GM23248 (cell line): ENCODE results near the gene TBC1D8. TPM values are rescaled to one million over a fixed set of nuclear protein-coding genes. Genes with fewer than 3 reads are reported as not detected.

Source experiments
- DNase-seq: peaks from one replicate; pipeline ENCODE4 v3.0.0-alpha.2; 2015
- H2AFZ ChIP-seq: fragments of 200-600 bp; sonication (generic); 2 replicates; pipeline ENCODE4 v1.6.1; 2016; ENCODE audit warnings: antibody characterized with exemption
- H3F3A ChIP-seq: fragments of 200-600 bp; sonication (generic); 2 replicates; pipeline ENCODE4 v1.6.1; 2016; ENCODE audit warnings: mild to moderate bottlenecking, antibody characterized with exemption, mixed run types; ENCODE audit not compliant: insufficient read depth
- H3K27ac ChIP-seq: fragments of 200-600 bp; sonication (generic); 2 replicates; pipeline ENCODE4 v1.5.1; 2016; ENCODE audit warnings: mild to moderate bottlenecking
- H3K27me3 ChIP-seq: fragments of 200-600 bp; sonication (generic); replicated peaks from 2 replicates; pipeline ENCODE4 v1.6.1; 2016; ENCODE audit warnings: mild to moderate bottlenecking; ENCODE audit not compliant: insufficient read depth
- H3K36me3 ChIP-seq: fragments of 200-600 bp; sonication (generic); 2 replicates; pipeline ENCODE4 v1.6.1; 2016; ENCODE audit warnings: low read depth, mild to moderate bottlenecking
- H3K4me1 ChIP-seq: fragments of 200-600 bp; sonication (generic); 2 replicates; pipeline ENCODE4 v1.6.1; 2016; ENCODE audit warnings: mild to moderate bottlenecking; ENCODE audit not compliant: insufficient read depth
- H3K4me2 ChIP-seq: fragments of 200-600 bp; sonication (generic); one replicate; pipeline ENCODE4 v1.6.1; 2016; ENCODE audit warnings: mild to moderate bottlenecking; ENCODE audit not compliant: unreplicated experiment
- H3K4me3 ChIP-seq: fragments of 200-600 bp; sonication (generic); 2 replicates; pipeline ENCODE4 v1.5.1; 2016; ENCODE audit warnings: mild to moderate bottlenecking
- H3K79me2 ChIP-seq: fragments of 200-600 bp; sonication (generic); 2 replicates; pipeline ENCODE4 v1.6.1; 2016; ENCODE audit warnings: mild to moderate bottlenecking; ENCODE audit not compliant: insufficient read depth
- H3K9ac ChIP-seq: fragments of 200-600 bp; sonication (generic); 2 replicates; pipeline ENCODE4 v1.6.1; 2016; ENCODE audit warnings: mild to moderate bottlenecking
- H3K9me2 ChIP-seq: fragments of 200-600 bp; sonication (generic); 2 replicates; pipeline ENCODE4 v1.6.1; 2016; ENCODE audit warnings: mixed run types, mild to moderate bottlenecking, moderate library complexity; ENCODE audit not compliant: insufficient read depth
- H3K9me3 ChIP-seq: fragments of 200-600 bp; sonication (generic); one replicate; pipeline ENCODE4 v1.6.1; 2017; ENCODE audit warnings: low read depth
- H4K20me1 ChIP-seq: fragments of 200-600 bp; sonication (generic); 2 replicates; pipeline ENCODE4 v1.6.0; 2016; ENCODE audit not compliant: insufficient read depth
- EZH2 ChIP-seq: fragments of 200-600 bp; sonication (generic); IDR thresholded peaks from 2 replicates; pipeline ENCODE4 v1.6.1; 2018; ENCODE audit warnings: antibody characterized with exemption, mild to moderate bottlenecking; ENCODE audit not compliant: insufficient read depth, poor library complexity, severe bottlenecking
- EZH2phosphoT487 ChIP-seq: fragments of 200-600 bp; sonication (generic); IDR thresholded peaks from 2 replicates; pipeline ENCODE4 v1.6.1; 2018; ENCODE audit warnings: antibody characterized with exemption, moderate library complexity, mild to moderate bottlenecking, low read depth; ENCODE audit not compliant: insufficient read depth
- WGBS, 2 experiments: methylation state at CpG; one replicate each; pipeline ENCODE4 v1.1.6; 2015 to 2017; ENCODE audit warnings: low lambda C conversion rate in 2 of 2, low coverage in 1 of 2; ENCODE audit errors: missing lambda C conversion rate in 2 of 2; 5-methylcytosine and 5-hydroxymethylcytosine counted together
- in situ Hi-C: fragments of 300-500 bp; cut with MboI; formaldehyde crosslinking; loops from 2 replicates; pipeline ENCODE4 v1.15.0; 2020
- polyA plus RNA-seq: library from polyadenylated mRNA; unstranded; fragments of >200 nt; fragmentation: Nextera tagmentation; extraction: Ambion mirVana; gene quantifications from 2 replicates; pipeline ENCODE4 v1.2.1, GENCODE V29; 2016
- total RNA-seq: library from RNA; depleted of rRNA; stranded (reverse); fragments of >200 nt; shearing (Covaris generic); gene quantifications from 2 replicates; pipeline ENCODE4 v1.2.3, GENCODE V29; 2014

Gene TBC1D8
- total and polyA plus RNA-seq, 2 experiments from 2014 or later: 2.5 to 2.6 TPM

DNA sequence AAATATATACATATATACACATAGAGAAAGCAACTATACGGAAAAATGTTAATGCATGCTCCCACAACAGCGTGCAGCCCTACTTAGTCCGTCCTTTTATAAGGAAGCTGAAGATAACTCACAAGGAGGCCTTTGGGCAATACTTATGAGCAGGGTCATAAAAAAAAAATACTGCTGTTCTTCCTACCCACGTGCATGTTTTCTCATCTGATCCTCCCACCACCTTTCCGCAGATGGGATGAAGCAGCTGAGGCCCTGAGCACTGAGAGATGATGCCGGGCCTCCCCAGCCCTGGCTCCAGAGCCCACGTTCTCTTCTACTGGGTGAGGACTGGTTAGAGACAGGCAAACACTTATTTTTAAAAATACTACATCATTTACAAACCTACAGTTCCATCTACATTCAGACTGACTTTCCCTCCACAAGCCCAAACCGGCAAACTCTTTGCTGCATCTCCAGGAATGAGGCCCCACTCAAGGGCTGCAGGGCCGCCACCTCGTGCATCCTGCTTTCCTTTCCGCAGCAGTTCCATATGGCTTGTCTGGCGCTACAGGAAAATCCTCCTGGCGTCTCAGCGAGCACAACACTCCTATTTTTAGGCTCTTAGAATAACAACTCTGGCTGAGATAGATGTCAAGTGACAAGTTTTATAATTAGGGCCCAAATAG, 41.6 kb downstream of the TBC1D8 start:
- no peaks in the 10 kb centered on the region for H3K27me3 ChIP-seq
- no peak overlapping the region for H3K4me2 ChIP-seq
- peaks cover 9% of the 10 kb centered on the region for H3K4me1 ChIP-seq
- no peak for DNase-seq
- TF ChIP-seq EZH2phosphoT487 (no peak), EZH2 (no peak)
- WGBS, 2 experiments: 66 to 69% methylated on average over 14 of the region's 14 CpGs
- H3K4me3 ChIP-seq: no peak overlapping the region
- no peak overlapping the region for H2AFZ ChIP-seq
- in situ Hi-C loops: no loop called here
- H3K27ac ChIP-seq: no peak overlapping the region
- no peaks in the 10 kb centered on the region for H3K36me3 ChIP-seq
- H3K9ac ChIP-seq: no peak overlapping the region
- peaks cover 32% of the 10 kb centered on the region for H3F3A ChIP-seq
- no peaks in the 10 kb centered on the region; the same call in 1 of the 2 replicates for H3K79me2 ChIP-seq
- no peaks in the 10 kb centered on the region for H3K9me2 ChIP-seq
- H3K9me3 ChIP-seq: no peaks in the 10 kb centered on the region
- no peaks in the 10 kb centered on the region for H4K20me1 ChIP-seq

DNA sequence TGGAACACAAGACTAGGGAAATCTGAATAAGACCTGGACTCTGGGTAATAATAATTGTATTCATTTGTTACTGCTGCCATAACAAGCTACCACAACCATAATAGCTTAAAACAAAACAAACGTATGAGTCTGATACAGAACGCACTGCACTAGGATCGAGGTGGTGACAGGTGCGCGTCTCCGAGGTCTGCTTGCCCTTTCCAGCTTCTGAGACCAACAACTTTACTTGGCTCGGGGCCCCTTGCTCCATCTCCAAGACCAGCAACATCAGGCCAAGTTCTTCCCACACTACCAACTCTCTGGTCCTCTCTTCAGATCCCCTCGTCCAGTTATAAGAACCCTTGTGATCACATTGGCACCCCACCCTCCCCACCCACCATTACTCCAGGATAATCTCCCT, 42.8 kb downstream of the TBC1D8 start:
- H4K20me1 ChIP-seq: no peaks in the 10 kb centered on the region
- H3K27ac ChIP-seq: no peak overlapping the region
- H3K9me3 ChIP-seq: no peaks in the 10 kb centered on the region
- no peaks in the 10 kb centered on the region for H3K9me2 ChIP-seq
- no peaks in the 10 kb centered on the region for H3K36me3 ChIP-seq
- H3K27me3 ChIP-seq: no peaks in the 10 kb centered on the region
- H3K4me2 ChIP-seq: no peak overlapping the region
- H3F3A ChIP-seq: peaks cover 24% of the 10 kb centered on the region
- H3K79me2 ChIP-seq: no peaks in the 10 kb centered on the region; the same call in 1 of the 2 replicates
- H2AFZ ChIP-seq: no peak overlapping the region
- no peak for DNase-seq
- in situ Hi-C loops: no loop called here
- no peak overlapping the region for H3K9ac ChIP-seq
- TF ChIP-seq EZH2: no peak
- no peak for TF ChIP-seq EZH2phosphoT487
- peaks cover 7% of the 10 kb centered on the region for H3K4me1 ChIP-seq
- H3K4me3 ChIP-seq: no peak overlapping the region
- 91 to 93% methylated on average over 8 of the region's 8 CpGs for WGBS, 2 experiments

DNA sequence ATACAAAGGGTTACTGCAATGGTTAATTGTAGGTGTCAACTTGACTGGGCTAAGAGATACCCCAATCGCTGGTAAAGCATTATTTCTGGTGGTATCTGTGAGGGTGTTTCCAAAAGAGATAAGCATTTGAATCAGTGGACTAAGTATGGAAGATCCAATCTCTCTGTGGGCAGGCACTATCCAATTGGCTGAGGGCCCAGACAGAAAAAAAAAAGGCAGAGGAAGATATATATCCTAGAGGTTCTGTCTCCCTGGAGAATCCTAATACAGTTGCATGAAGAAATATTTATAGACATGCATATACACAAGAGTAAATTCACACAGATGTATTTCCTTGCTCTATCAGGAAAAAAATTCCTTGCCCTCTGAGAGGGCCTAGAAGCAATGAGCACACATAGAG, 43.9 kb downstream of the TBC1D8 start:
- no peaks in the 10 kb centered on the region for H3K4me1 ChIP-seq
- H3K9ac ChIP-seq: no peak overlapping the region
- no peak overlapping the region for H3K4me3 ChIP-seq
- 92 to 95% methylated on average over 1 of the region's 1 CpG for WGBS, 2 experiments
- peaks cover 12% of the 10 kb centered on the region for H3F3A ChIP-seq
- no peaks in the 10 kb centered on the region for H3K27me3 ChIP-seq
- no peaks in the 10 kb centered on the region; the same call in 1 of the 2 replicates for H3K79me2 ChIP-seq
- in situ Hi-C loops: no loop called here
- no peaks in the 10 kb centered on the region for H3K9me2 ChIP-seq
- H3K9me3 ChIP-seq: no peaks in the 10 kb centered on the region
- H4K20me1 ChIP-seq: no peaks in the 10 kb centered on the region
- TF ChIP-seq EZH2phosphoT487: no peak
- TF ChIP-seq EZH2: no peak
- no peaks in the 10 kb centered on the region for H3K36me3 ChIP-seq
- H3K27ac ChIP-seq: no peak overlapping the region
- no peak for DNase-seq
- no peak overlapping the region for H3K4me2 ChIP-seq
- H2AFZ ChIP-seq: no peak overlapping the region

DNA sequence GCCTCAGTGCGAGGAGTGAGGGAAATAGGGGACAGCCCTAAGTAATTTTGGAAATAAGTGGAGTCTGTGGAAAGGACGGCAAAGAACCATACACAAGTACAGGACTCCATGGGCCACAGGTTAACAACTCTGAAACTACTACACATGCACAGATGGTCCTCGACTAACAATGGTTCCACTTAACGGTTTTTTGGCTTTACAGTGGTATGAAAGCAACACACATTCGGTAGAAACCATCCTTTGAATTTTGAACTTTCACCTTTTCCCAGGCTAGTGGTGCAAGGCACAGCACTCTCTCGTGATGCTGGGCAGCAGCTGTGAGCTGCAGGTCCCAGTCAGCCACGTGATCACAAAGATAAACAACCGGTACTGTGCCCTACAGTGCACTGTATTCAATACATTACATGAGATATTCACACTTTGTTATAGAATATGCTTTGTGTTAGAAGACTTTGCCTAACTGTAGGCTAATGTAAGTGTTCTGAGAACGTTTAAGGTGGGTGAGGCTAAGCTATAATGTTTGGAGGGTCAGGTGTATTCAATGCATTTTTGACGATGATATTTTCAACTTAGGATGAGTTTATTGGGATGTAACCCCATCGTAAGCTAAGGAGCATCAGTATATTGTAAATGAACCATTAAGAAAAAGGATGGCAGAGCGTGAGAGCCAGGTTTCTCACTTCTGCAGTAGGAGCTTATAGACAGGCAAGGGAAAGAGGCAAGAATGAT, 44.6 kb downstream of the TBC1D8 start:
- Histone ChIP-seq H3K27ac (no peak overlapping the region), H3K4me1 (no peaks in the 10 kb centered on the region), H3K79me2 (no peaks in the 10 kb centered on the region; the same call in 1 of the 2 replicates), H3K9me2 (no peaks in the 10 kb centered on the region), H3F3A (0 out of 2 replicates have a peak, but pooled peaks cover 9% of the 10 kb centered on the region), H3K4me2 (no peak overlapping the region), H3K4me3 (no peak overlapping the region), H3K36me3 (no peaks in the 10 kb centered on the region), H3K9me3 (no peaks in the 10 kb centered on the region), H4K20me1 (no peaks in the 10 kb centered on the region), H2AFZ (no peak overlapping the region), H3K27me3 (no peaks in the 10 kb centered on the region), H3K9ac (no peak overlapping the region)
- in situ Hi-C loops: no loop called here
- no peak for TF ChIP-seq EZH2
- no peak for DNase-seq
- 85 to 88% methylated on average over 12 of the region's 12 CpGs for WGBS, 2 experiments
